GM18868 (cell line): ENCODE results near the gene GRK3.
"Not testable (repeated sequence)": the region's sequence is repeated elsewhere in the genome, so short reads cannot be mapped to it uniquely, and the experiment has no call there.

Source experiments
- ATAC-seq: cut with Tn5 transposase; IDR thresholded peaks from one replicate; pipeline ENCODE4 v1.9.1; 2021; ENCODE audit warnings: mild to moderate bottlenecking, moderate library complexity; ENCODE audit not compliant: unreplicated experiment

The GRK3 gene

GRCh38 chr22:25570486-25570885 is 6.0 kb downstream of the GRK3 start:
- no peak for ATAC-seq

DNA sequence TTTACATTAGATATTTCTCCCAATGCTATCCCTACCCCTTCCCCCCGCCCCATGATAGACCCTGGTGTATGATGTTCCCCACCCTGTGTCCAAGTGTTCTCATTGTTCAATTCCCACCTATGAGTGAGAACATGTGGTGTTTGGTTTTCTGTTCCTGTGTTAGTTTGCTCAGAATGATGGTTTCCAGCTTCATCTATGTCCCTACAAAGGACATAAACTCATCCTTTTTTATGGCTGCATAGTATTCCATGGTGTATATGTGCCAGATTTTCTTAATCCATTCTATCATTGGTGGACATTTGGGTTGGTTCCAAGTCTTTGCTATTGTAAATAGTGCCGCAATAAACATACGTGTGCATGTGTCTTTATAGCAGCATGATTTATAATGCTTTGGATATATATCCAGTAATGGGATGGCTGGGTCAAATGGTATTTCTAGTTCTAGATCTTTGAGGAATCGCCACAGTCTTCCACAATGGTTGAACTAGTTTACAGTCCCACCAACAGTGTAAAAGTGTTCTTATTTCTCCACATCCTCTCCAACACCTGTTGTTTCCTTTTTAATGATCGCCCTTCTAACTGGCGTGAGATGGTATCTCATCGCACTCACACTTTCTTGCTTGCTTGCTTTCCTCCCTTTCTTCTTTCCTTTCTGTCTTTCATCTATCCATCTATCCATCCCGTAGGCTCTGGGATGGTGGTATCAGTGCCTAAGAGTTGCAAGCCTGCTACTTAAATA is 7.7 kb downstream of the GRK3 start:
- ATAC-seq, result not testable (repeated sequence)

DNA sequence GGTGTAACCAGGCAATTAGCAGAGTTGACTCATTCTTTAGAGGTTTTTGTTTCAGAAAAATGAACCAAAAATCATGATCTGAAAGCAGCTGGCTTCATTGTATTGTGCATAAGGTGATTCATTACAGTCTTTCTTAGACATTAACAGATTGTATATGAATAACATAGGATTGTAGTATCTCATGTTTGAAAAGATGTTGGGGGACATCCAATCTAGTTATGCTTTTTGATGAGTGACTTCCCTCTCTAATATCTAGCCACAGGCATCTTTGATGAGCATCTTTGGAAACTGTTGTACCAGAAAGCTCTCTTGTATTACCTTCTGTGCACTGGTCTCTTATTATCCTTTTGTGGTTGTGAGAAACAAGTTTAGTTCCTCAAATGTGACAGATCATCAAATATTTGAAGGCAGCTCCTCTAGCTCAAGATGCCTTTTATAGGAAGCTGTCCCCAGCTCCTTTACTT is 8.3 kb downstream of the GRK3 start:
- peak; percentile 69 for ATAC-seq

DNA sequence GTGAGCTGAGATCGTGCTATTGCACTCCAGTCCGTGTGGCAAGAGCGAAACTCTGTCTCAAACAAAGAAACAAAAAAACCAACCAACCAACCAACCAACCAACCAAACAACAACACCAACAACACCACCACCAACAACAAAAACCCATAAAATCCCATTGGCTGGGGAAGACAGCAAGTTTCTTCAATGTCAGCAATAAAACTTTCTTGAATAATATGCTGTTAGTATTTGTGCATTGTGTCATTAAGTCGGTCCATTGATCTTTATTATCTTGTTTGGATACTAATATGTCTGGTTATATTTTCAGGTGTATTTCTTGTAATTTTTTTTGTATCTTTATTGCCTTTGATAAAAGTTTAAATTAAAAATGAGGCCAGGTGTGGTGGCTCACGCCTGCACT is 9.4 kb downstream of the GRK3 start:
- ATAC-seq, result no peak

DNA sequence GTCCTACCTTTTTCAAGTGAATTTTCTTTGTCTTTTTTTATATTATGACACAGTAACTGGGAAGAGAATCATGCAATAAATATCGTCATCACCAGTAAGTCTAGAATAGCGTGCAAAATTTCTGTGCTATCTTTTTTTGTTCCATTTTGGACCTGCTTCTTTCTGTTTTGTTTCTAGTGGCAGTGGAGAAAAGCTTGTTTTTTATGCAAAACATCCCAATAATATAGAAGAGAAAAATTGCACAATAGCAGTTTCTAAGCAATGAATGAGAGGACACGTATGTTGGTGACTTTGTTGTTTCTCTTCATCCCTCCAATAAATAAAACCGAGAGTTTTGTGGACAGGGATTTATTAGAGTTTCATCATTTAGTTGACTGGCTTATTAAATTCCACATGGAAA is 10.3 kb downstream of the GRK3 start:
- ATAC-seq, result no peak

DNA sequence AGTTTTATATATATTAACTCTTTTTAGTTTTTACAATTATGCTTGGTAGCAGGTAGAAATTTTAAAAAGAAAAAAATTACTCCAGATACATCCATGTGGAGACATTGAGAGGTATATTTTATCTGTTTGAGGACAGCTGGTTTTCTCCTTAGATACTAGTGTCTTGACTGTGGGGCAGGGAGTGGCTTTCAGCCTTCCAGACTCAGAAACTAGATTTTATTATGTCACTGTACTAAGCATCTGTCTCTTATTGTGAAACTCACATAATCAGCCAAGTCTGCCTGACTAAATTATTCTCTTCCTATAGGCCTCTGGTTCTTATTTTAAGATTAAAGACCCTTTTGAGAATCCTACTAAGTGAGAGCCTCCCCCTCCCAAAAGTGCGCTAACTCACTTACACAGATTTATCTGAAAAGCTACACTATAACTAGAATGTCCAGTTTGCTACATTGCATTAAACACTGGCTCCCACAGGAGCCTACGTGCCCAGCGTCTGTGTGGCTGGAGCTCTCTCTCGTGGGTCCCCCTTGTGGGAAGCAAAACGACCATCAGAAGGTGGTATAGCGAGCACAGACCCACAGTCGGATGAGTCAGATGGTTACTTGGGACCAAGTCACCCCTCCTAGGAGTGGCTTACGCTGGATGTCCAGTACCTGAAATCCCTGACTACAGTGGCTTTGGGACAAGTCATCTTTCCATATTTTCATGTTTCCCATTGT is 11.4 kb downstream of the GRK3 start:
- not testable (repeated sequence) for ATAC-seq

DNA sequence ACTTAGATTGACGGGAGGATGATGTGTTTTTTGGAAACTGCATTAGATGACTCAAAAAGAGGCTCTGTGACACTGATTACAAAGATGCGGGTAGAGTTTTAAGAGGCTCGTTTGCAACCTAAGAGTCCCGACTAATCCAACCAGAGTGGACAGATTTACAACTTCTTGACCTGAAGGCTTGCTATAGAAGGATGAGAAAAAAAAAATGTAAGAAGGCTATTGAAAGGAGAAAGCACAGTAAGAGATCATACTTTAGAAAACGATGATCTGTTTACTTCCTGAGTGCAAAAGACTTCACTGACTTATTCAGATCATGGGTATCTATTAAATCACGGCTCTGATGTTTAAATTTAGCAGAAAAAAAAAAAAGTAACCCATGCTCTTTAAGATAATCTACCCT is 17.0 kb downstream of the GRK3 start:
- not testable (repeated sequence) for ATAC-seq

DNA sequence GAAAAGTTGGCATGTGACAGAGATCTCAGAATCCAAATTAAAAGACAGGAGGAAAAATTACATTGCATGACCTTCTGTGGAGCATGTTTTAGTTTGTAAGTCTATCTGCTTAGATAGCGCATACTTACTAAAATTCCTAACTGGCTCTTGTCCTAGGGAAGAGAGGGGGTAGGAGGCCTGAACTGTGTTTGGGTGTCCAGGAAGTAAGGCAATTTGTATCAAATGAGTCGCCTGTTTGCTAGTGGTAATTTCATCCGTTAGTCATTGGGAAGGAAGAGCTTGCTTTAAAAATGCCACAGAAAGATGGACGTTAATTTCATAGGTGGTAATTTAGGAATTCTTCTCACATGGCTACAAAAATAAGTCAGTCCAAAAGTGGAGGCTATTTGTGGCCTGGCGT is 18.5 kb downstream of the GRK3 start:
- ATAC-seq, result no peak

DNA sequence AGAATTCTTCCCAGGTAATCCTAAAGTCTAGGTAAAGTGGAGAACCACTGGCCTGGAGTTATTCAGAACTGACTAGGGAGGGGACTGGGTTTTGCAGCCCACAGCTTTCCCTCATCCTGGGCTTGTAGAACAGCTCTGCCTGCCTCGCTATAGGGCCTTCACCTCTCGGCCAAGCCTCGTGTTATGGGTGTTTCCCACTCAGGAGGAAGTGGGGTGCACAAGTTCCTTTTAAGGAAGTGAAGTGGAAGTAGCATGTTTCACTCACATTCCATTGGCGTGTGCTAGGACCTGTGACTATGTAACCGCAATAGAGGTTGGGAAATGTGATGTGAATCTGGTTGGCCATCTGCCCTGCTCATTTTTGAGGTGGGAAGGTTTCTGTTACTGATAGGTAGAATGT is 20.5 kb downstream of the GRK3 start:
- ATAC-seq, result not testable (repeated sequence)

DNA sequence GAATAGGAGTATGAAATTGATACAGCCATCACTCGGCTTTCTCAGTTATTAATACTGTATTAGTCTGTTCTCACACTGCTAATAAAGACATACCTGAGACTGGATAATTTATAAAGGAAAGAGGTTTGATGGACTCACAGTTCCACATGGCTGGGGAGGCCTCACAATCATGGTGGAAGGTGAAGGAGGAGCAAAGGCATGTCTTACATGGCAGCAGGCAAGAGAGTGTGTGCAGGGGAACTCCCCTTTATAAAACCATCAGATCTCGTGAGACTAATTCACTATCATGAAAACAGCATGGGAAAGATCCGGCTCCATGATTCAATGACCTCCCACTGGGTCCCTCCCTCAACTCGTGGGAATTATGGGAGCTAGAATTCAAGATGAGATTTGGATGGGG is 25.2 kb downstream of the GRK3 start:
- ATAC-seq, result not testable (repeated sequence)

- ATAC-seq, result not testable (repeated sequence)
Measured at GRCh38 chr22:25593323-25593722, 28.8 kb downstream of the GRK3 start.

GRCh38 chr22:25598609-25599008 is 34.1 kb downstream of the GRK3 start:
- no peak for ATAC-seq

- ATAC-seq, result no peak
Measured at GRCh38 chr22:25602445-25602844, 38.0 kb downstream of the GRK3 start.

DNA sequence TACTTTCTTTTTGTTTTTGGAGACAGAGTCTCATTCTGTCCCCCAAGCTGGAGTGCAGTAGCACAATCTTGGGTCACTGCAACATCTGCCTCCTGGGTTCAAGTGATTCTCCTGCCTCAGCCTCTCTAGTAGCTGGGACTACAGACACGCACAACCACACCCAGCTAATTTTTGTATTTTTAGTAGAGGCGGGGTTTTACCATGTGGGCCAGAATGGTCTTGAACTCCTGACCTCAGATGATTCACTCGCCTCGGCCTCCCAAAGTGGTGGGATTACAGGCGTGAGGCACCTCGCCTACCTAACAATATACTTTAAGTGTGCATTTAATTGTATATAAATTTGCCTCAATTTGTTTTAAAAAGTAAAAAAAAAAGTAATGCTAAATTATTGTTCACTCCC is 38.4 kb downstream of the GRK3 start:
- no peak for ATAC-seq

- ATAC-seq, result not testable (repeated sequence)
Measured at GRCh38 chr22:25605146-25605545, 40.7 kb downstream of the GRK3 start.

DNA sequence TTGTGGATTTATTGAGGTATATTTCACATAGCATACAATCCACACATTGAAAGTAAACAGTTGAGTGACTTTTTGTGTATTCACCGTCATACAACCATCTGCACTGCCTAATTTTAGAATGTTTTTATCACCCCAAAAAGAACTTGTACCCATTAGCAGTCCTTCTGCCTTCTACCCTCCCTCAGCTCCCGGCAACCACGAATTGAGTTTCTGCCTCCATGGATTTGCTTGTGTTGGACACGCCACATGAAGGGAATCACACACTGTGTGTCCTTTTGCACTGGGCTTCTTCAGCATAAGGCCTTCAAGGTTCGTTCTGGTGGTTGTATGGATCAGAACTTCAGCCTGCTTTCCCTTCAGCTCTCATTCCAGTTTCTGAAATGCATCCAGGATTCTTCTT is 41.1 kb downstream of the GRK3 start:
- not testable (repeated sequence) for ATAC-seq

- not testable (repeated sequence) for ATAC-seq
Measured at GRCh38 chr22:25611284-25611683, 46.8 kb downstream of the GRK3 start.

DNA sequence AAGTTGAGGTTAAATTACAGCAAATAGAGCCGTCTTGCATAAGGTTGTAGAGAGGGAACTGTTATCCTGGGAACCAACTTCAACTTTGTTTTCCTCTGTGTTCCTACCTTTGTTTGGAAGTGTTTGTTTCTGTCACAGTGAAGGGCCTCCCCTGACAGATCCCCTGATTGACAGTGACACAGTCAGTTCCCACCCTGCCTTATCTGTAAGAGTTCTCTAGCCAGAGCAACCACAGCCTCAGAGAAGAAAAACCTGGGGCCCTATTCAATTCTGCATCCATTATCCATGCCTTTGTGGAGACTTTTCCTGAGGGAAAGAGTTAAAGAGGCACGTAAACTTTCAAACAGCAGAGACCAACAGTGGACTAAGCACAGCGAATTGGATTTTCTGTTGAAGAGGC is 48.7 kb downstream of the GRK3 start:
- not testable (repeated sequence) for ATAC-seq

DNA sequence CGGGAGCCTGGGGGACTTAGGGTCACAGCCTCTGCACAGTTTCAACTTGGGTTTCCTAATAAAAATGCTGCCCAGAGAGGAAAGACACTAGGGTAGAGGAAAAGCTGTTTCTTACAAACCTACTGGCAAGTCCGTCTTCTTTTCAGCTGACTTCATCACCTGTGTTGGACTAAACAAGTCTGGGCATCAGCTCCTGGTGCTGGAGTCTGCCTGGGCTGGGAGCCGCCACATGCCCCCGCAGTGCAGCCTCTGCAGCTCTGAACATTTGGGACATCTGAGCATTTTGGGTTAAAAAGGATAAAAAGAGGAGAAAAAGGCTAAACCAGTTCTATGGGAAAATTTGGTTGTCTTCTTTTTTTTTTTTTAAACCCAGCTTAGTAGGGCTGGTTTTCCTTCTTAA is 49.1 kb downstream of the GRK3 start:
- ATAC-seq, result not testable (repeated sequence)

GRCh38 chr22:25614791-25615190 is 50.3 kb downstream of the GRK3 start:
- not testable (repeated sequence) for ATAC-seq

DNA sequence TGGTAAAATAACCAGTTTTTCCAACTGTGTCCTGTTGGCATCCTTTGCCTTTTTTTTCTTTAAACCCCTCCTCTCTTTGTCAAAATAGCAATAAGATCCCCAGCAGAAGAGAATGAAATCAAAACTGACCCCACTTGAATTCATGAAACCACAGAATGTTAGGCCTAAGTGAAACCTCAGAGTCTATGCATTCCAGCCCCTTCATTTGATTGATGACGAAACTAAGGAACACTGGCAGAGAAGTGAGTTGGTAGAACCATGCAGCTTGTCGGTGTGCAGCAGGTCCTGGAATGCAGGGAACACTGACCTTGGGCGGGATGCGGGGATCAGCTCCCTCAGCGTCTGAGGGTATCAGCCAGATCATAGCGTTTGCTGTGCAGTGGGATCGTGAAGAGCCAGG is 57.5 kb downstream of the GRK3 start:
- ATAC-seq, result no peak

DNA sequence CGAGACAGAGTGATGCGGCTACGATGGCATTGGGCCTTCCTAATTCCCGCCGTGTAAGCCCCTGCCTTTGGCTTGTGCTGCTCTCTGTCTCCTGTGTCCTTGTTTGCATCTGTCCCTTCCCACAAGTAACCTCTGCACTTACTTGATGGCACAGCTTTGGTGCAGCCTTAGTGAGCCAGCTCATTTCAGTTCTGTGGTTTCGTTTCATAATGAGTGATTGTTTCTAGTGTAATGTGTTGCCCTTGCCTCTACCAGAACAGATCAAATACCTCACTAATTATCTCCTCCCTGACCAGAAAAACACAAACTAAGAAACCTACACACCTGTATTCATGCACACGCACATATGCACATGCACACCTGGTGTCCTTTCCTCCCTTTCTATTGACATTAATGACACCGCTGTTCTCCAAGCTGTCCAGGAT is 58.8 kb downstream of the GRK3 start:
- peak; percentile 84 for ATAC-seq
